Measurements from ENCODE around the gene ANKIB1.

DNA sequence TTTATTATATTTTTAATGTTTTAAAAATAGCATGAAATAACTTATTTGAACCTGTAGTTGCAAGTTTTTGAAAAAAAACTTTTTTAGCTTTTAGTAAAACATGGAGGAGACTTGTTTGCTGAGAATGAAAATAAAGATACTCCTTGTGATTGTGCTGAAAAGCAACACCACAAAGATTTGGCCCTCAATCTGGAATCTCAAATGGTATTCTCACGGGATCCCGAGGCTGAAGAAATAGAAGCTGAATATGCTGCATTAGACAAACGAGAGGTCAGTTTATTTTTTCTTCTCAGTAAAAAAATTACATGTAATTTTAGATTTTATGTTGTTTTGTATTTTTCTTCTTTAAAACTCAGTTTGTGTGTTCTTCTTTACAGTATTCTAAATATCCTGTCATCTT, 73.5 kb downstream of the ANKIB1 start:
- TF ChIP-seq ZNF274 (IDR thresholded peaks at IDR 0.05; ENCODE audit: low read depth, low read length) (no peak), YY1 (IDR thresholded peaks at IDR 0.05; ENCODE audit: insufficient read depth, insufficient read length) (no peak), SUZ12 (IDR thresholded peaks at IDR 0.05; ENCODE audit: extremely low read depth, insufficient read depth, insufficient read length) (no peak)

All from NT2/D1 (cell line).